Transverse colon (tissue), 3 donors: ENCODE results near the gene RBM23.

Source experiments
- EP300 ChIP-seq: sonication (generic); formaldehyde crosslinking; IDR thresholded peaks from one replicate; pipeline ENCODE4 v1.6.1; 2017; ENCODE audit warnings: antibody characterized with exemption, low read depth
- POLR2A ChIP-seq: fragments of 450-650 bp; IDR thresholded peaks from one replicate; pipeline ENCODE4 v1.6.1; 2016; ENCODE audit warnings: antibody characterized with exemption, mild to moderate bottlenecking, moderate library complexity
- TF ChIP-seq, protein P1 (sequence below), 5 experiments: fragments of 200-600 bp in 3 of 5; fragments of 450-650 bp in 2 of 5; sonication (generic) in 3 of 5; IDR thresholded peaks; 1 replicate in 2 of 5; 2 replicates in 3 of 5; pipeline ENCODE4 v1.5.1; 2016 to 2017; ENCODE audit warnings: antibody characterized with exemption in 5 of 5, inconsistent platforms in 3 of 5, mild to moderate bottlenecking in 2 of 5, moderate library complexity in 1 of 5

DNA sequence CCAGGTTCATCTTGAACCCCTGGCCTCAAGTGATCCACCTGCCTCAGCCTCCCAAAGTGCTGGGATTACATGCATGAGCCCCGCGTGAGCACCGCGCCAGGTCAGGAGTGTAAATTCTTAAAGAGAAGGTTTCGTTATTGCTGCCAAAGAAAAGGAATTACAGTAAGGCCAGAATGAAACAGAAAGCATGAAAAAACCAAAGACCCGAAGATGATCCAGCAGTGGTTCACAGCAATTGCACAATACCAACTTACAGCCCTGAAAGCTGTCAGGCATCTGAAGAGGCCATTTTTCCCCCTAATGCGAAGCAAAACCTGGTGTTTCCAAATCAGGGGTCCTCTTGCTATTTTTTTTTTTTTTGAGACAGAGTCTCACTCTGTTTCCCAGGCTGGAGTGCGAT is 10.3 kb downstream of the RBM23 start:
- TF ChIP-seq EP300 (no peak), POLR2A (no peak)
- TF ChIP-seq, protein P1, sequence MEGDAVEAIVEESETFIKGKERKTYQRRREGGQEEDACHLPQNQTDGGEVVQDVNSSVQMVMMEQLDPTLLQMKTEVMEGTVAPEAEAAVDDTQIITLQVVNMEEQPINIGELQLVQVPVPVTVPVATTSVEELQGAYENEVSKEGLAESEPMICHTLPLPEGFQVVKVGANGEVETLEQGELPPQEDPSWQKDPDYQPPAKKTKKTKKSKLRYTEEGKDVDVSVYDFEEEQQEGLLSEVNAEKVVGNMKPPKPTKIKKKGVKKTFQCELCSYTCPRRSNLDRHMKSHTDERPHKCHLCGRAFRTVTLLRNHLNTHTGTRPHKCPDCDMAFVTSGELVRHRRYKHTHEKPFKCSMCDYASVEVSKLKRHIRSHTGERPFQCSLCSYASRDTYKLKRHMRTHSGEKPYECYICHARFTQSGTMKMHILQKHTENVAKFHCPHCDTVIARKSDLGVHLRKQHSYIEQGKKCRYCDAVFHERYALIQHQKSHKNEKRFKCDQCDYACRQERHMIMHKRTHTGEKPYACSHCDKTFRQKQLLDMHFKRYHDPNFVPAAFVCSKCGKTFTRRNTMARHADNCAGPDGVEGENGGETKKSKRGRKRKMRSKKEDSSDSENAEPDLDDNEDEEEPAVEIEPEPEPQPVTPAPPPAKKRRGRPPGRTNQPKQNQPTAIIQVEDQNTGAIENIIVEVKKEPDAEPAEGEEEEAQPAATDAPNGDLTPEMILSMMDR (IDR thresholded peaks at IDR 0.05) = no peak
